Measurements from ENCODE around the gene CCDC197.

CCDC197 gene

GRCh38 chr14:93997082-93997481 lies at the start of gene CCDC197:
Gene CCDC197 (plus strand): TSS chr14:93997301. CDS start chr14:93998132, 831 bp downstream.
- no peak for TF ChIP-seq CTCF (conservative IDR thresholded peaks at IDR 0.05; ENCODE audit: control insufficient read depth, insufficient read depth, low read depth, low read length)

GRCh38 chr14:93949511-93950075 lies 47.5 kb upstream of the CCDC197 start:
- TF ChIP-seq CTCF (conservative IDR thresholded peaks at IDR 0.05; ENCODE audit: control insufficient read depth, insufficient read depth, low read depth, low read length): no peak
- DNase-seq (ENCODE audit: low read depth): no peak
- H3K4me3 ChIP-seq (ENCODE audit: control insufficient read depth, low read depth, low read length): no peak overlapping the region

More at GRCh38 chr14:93997082-93997481, at the start of gene CCDC197:
- no peak for DNase-seq (ENCODE audit: low read depth)
- H3K4me3 ChIP-seq (ENCODE audit: control insufficient read depth, low read depth, low read length): no peak within 1 kb of the TSS

- no peak for TF ChIP-seq CTCF (conservative IDR thresholded peaks at IDR 0.05; ENCODE audit: control insufficient read depth, insufficient read depth, low read depth, low read length)
- peak; percentile 14 for DNase-seq (ENCODE audit: low read depth)
- no peak overlapping the region for H3K4me3 ChIP-seq (ENCODE audit: control insufficient read depth, low read depth, low read length)
These were observed 46.0 kb upstream of the CCDC197 start for GRCh38 chr14:93950948-93951634.

- DNase-seq (ENCODE audit: low read depth): no peak
- no peak for TF ChIP-seq CTCF (conservative IDR thresholded peaks at IDR 0.05; ENCODE audit: control insufficient read depth, insufficient read depth, low read depth, low read length)
These were observed 45.2 kb upstream of the CCDC197 start for GRCh38 chr14:93951635-93952540.

GRCh38 chr14:93952829-93953228 lies 44.3 kb upstream of the CCDC197 start:
- DNase-seq (ENCODE audit: low read depth): no peak
- H3K4me3 ChIP-seq (ENCODE audit: control insufficient read depth, low read depth, low read length): no peak overlapping the region
- no peak for TF ChIP-seq CTCF (conservative IDR thresholded peaks at IDR 0.05; ENCODE audit: control insufficient read depth, insufficient read depth, low read depth, low read length)

More at GRCh38 chr14:93951635-93952540, 45.2 kb upstream of the CCDC197 start:
- H3K4me3 ChIP-seq (ENCODE audit: control insufficient read depth, low read depth, low read length): no peak overlapping the region

GRCh38 chr14:93953263-93953662 lies 43.8 kb upstream of the CCDC197 start:
- no peak for DNase-seq (ENCODE audit: low read depth)
- no peak overlapping the region for H3K4me3 ChIP-seq (ENCODE audit: control insufficient read depth, low read depth, low read length)
- TF ChIP-seq CTCF (conservative IDR thresholded peaks at IDR 0.05; ENCODE audit: control insufficient read depth, insufficient read depth, low read depth, low read length): no peak

All from fibroblast of mammary gland (primary cell).